ENCODE results near the gene PRUNE2.
A peak's percentile ranks its signal among the peaks of the same experiment; 100 is the strongest.
"Not testable (repeated sequence)": the region's sequence is repeated elsewhere in the genome, so short reads cannot be mapped to it uniquely, and the experiment has no call there.

The PRUNE2 gene

GRCh38 chr9:76866689-76867088 lies 39.2 kb downstream of the PRUNE2 start:
- DNase-seq = peak; percentile 88

DNA sequence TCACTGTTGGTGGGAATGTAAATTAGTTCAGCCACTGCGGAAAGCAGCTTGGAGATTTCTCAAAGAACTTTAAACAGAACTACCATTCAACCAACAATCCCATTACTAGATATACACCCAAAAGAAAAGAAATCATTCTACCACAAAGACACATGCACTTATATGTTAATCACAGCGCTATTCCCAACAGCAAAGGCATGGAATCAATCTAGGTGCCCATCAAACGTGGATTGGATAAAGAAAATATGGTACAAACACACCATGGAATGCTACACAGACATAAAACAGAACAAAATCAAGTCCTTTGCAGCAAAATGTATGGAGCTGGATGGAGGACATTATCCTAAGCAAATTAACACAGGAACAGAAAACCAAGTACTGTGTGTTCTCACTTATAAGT lies 42.1 kb downstream of the PRUNE2 start:
- DNase-seq = no peak

DNA sequence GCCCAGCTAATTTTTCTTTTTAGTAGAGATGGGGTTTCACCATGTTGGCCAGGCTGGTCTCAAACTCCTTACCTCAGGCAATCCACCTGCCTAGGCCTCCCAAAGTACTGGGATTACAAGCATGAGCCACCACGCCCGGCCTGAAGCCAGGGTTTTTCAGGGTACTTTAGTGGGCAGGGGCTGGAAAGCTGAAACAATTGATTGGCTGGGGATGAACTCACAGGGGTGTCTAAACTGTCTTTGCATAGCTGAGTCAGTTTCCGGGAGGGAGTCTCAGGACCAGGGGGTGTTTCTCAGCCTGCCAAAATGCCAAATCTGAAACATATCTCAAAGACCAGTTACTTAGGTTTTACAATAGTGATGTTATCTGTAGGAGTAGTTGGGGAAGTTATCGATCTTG lies 46.1 kb downstream of the PRUNE2 start:
- no peak for DNase-seq

- DNase-seq = not testable (repeated sequence)
Observed at GRCh38 chr9:76858248-76858647, 47.7 kb downstream of the PRUNE2 start.

DNA sequence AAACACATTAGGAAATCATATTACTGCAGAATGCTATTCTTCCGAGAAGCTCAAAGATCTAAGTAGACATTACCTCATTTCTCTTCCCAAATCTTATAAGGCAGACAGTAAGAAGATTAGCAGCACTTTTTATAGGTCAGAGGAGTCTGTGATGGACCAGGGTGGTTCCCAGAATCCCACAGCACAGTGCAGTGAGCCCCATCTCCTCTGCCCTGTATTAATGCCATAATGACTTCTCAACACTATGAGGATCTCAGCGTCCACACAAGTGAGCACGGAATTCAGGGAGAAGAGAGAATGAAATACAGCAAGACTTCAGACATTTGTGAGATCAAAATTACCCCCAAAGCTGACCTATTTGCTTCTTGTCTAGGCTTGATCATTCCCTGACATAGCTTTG lies 49.9 kb downstream of the PRUNE2 start:
- DNase-seq = no peak

GRCh38 chr9:76855015-76855414 lies 50.9 kb downstream of the PRUNE2 start:
- no peak for DNase-seq

- DNase-seq = no peak
Observed at GRCh38 chr9:76852026-76852425, 53.9 kb downstream of the PRUNE2 start.

- DNase-seq = peak; percentile 67
Observed at GRCh38 chr9:76846297-76846696, 59.6 kb downstream of the PRUNE2 start.

DNA sequence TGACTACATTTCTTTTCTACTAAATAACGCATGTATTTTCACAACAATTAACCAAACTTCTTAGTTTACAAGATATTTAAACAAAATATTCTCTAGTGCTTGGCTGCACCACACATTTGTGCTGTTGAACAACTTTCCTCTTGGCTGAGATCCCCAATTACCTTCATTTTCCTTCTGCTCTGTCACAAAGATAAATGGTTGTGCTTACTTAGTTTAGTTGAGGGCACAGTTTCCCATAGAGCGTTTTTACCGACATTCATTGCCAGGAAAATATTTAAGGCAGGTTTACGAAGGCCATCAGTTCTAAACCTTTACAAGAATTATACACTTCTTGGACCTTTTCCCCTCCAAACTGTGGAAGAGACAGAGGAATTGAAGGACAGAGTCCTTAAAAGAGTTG lies 60.7 kb downstream of the PRUNE2 start:
- DNase-seq = no peak

- DNase-seq = no peak
Observed at GRCh38 chr9:76835571-76836283, 70.2 kb downstream of the PRUNE2 start.

GRCh38 chr9:76828447-76828846 lies 77.5 kb downstream of the PRUNE2 start:
- no peak for DNase-seq

- DNase-seq = no peak
Observed at GRCh38 chr9:76827296-76828080, 78.4 kb downstream of the PRUNE2 start.

GRCh38 chr9:76820431-76820830 lies 85.5 kb downstream of the PRUNE2 start:
- DNase-seq = no peak

DNA sequence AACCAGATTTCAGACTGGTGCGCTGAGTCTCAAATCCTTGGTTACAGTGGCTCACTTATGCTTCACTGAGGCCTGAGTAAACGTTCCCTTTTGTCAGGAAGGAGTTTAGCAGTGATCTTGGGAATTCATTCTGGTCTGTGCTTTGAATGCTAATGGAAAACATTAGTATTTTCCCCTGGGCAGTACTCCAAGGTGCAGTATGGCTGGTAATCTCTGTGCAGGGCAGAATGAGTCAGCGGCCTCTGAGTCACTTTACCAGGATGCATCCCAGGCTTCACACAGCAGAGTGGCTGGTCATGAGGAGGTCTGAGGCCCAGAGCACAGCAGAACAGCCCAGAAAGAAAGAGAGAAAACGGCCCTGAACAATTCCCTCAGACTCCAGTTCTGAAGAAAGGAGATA lies 87.6 kb downstream of the PRUNE2 start:
- DNase-seq = peak; percentile 98

- DNase-seq = no peak
Observed at GRCh38 chr9:76817489-76817888, 88.4 kb downstream of the PRUNE2 start.

DNA sequence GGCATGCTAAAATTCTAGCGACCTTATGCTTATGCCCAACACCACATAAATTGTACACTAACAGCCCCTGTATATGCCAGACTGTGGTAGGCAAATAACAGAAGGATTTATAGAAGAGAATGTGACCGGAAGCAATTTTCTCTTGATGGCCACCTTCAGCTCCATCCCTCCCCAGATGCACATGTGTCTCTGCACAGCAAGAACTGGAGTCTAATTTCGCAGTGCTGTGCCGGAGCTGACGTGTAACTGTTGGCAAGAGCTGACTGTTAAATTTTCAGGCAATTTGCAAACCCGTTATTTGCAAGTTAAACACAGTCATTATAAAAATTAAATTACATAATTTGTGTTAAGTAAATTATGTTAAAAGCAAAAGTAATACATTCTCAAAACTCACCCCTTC lies 93.3 kb downstream of the PRUNE2 start:
- DNase-seq = no peak

DNA sequence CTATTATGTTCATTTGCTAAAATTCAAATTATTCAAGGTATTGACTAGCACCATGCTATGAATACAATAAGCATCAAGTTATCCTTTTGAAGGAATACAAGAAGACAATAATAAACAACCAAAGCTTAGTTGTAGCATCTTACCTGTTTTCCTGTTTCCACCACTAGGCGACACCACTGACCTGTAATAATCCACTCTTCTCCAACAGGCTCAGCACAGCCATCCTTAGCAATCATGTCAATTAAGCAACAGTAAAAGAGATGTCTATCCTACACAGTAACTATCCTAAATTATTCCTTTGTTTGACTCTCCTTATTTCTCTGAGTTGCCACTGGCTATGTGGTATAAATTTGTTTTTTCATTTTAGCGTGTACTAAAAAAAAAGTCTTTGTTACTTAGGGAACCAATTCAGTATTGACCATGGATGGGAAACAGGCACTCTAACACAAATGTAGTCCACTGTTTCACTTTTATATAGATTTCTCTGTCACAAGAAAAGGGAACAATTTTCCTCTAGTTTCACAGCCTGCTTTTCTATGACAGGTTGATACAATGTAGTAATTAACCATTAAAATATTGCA lies 95.4 kb downstream of the PRUNE2 start:
- peak; percentile 72 for DNase-seq

GRCh38 chr9:76808636-76809035 lies 97.3 kb downstream of the PRUNE2 start:
- peak; percentile 56 for DNase-seq

GRCh38 chr9:76803762-76804161 lies 102.2 kb downstream of the PRUNE2 start:
- peak; percentile 61 for DNase-seq

GRCh38 chr9:76803083-76803482 lies 102.8 kb downstream of the PRUNE2 start:
- DNase-seq = no peak

GRCh38 chr9:76800901-76801300 lies 105.0 kb downstream of the PRUNE2 start:
- DNase-seq = no peak

- DNase-seq = no peak
Observed at GRCh38 chr9:76799473-76799872, 106.4 kb downstream of the PRUNE2 start.

GRCh38 chr9:76798527-76798926 lies 107.4 kb downstream of the PRUNE2 start:
- no peak for DNase-seq

DNA sequence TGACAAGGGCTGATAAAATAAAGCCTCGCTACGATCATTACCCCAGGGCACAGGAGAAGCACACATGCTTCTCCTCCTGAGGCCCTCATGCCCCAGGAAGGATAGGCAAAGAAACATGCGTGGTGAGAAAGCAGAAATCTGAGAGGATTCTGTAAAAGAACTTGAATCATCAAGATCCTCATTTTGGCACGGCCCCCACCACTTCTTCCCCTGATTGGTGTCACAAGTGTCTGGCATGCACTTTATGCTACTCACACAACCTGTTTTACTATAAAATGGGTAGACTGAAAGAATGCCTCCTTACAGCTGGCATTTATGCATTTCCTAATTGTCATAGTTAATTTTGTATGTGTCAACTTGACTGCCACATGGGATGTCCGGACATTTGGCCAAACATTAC lies 109.6 kb downstream of the PRUNE2 start:
- DNase-seq = no peak

Measured in islet precursor cell (in vitro differentiated cells).